Kidney (tissue), 14 donors: ENCODE data around the gene ANKRD31. TPM values are rescaled to one million over a fixed set of nuclear protein-coding genes. Genes with fewer than 3 reads are reported as not detected.
"Not testable (repeated sequence)": the region's sequence is repeated elsewhere in the genome, so short reads cannot be mapped to it uniquely, and the experiment has no call there.

Experiments used
- DNase-seq, 5 donors: peaks; one replicate each; pipeline ENCODE4 v3.0.0-alpha.2; 2013 to 2020
- FAIRE-seq: peaks from 2 replicates; lab custom pipeline; 2012; peaks lifted over from hg19 to GRCh38; lab: Jason Lieb, UNC
- H3K27ac ChIP-seq, 2 donors: one replicate each; pipeline ENCODE4 v1.7.0; 2013; ENCODE audit warnings: low read depth in 2 of 2, low read length in 2 of 2, inconsistent platforms in 1 of 2
- H3K27me3 ChIP-seq: one replicate; pipeline ENCODE4 v1.7.1; 2013; ENCODE audit warnings: low read length, inconsistent platforms; ENCODE audit not compliant: control insufficient read depth, insufficient read depth
- H3K36me3 ChIP-seq, 3 donors: one replicate each; pipeline versions ENCODE4 v1.7.0 to v1.7.1; 2013; ENCODE audit warnings: low read length in 3 of 3, control low read depth in 1 of 3, inconsistent platforms in 1 of 3; ENCODE audit not compliant: insufficient read depth in 3 of 3, control insufficient read depth in 2 of 3
- H3K4me1 ChIP-seq, 3 donors: one replicate each; pipeline versions ENCODE4 v1.7.0 to v1.7.1; 2013; ENCODE audit warnings: low read length in 3 of 3, inconsistent platforms in 1 of 3, low read depth in 1 of 3; ENCODE audit not compliant: control insufficient read depth in 2 of 3, insufficient read depth in 2 of 3
- H3K4me3 ChIP-seq, 3 donors: one replicate each; pipeline versions ENCODE4 v1.7.0 to v1.8.1; 2013; ENCODE audit warnings: low read length in 3 of 3, control low read depth in 1 of 3, inconsistent platforms in 1 of 3
- H3K9ac ChIP-seq, 3 donors: one replicate each; pipeline versions ENCODE4 v1.7.0 to v1.7.1; 2013; ENCODE audit warnings: low read length in 3 of 3, control low read depth in 1 of 3, inconsistent platforms in 1 of 3
- H3K9me3 ChIP-seq, 3 donors: one replicate each; pipeline versions ENCODE4 v1.7.0 to v1.7.1; 2013; ENCODE audit warnings: low read length in 3 of 3, control low read depth in 1 of 3, inconsistent platforms in 1 of 3; ENCODE audit not compliant: control insufficient read depth in 2 of 3, insufficient read depth in 1 of 3
- CTCF ChIP-seq: IDR thresholded peaks from 3 replicates; pipeline ENCODE4 v1.5.1; 2012; ENCODE audit warnings: mild to moderate bottlenecking, moderate library complexity, borderline replicate concordance; ENCODE audit not compliant: insufficient read depth; ENCODE audit errors: extremely low read depth
- intact Hi-C: fragments of 100-400 bp; cut with DNase I; formaldehyde crosslinking; loops from one replicate; pipeline ENCODE4 v1.11.1; 2022
- polyA plus RNA-seq: library from polyadenylated mRNA; stranded (reverse); fragments of 350-450 nt; fragmentation: Illumina TruSeq; extraction: RNeasy Lipid Tissue Mini Kit (QIAGEN cat#74804); gene quantifications from one replicate; pipeline ENCODE4 v1.2.3, GENCODE V29; 2014; ENCODE audit warnings: low read depth, low replicate concordance; ENCODE audit not compliant: insufficient read depth
- total RNA-seq: library from RNA; stranded (reverse); fragmentation: NEBNext Ultra II Directional; extraction: Animal tissue kit (Norgen Biotek cat#: 25700); gene quantifications from one replicate; pipeline ENCODE4 v1.2.1, GENCODE V29; 2021
- donor health status: control.
- donor health status: control.
- donor health status: control.
- donor health status: control.
- donor health status: control.
- donor health status: DM: yes; HTN: yes; CAD: no.
- donor health status: Normal renal cell carcinoma (clear cell type).

ANKRD31 gene
- total and polyA plus RNA-seq, 2 donors from 2014 or later, result 0.17 to 0.38 TPM

GRCh38 chr5:75192264-75192663 is 44.4 kb downstream of the ANKRD31 start:
- Histone ChIP-seq H3K4me1 (no peaks in the 10 kb centered on the region), H3K4me3 (no peak overlapping the region), H3K27ac (no peak overlapping the region), H3K27me3 (no peaks in the 10 kb centered on the region), H3K9ac (no peak overlapping the region), H3K9me3 (no peaks in the 10 kb centered on the region), H3K36me3 (no peaks in the 10 kb centered on the region)
- intact Hi-C loops, result no loop called here
- DNase-seq (no peak), FAIRE-seq (no peak)
- TF ChIP-seq CTCF, result no peak

DNA sequence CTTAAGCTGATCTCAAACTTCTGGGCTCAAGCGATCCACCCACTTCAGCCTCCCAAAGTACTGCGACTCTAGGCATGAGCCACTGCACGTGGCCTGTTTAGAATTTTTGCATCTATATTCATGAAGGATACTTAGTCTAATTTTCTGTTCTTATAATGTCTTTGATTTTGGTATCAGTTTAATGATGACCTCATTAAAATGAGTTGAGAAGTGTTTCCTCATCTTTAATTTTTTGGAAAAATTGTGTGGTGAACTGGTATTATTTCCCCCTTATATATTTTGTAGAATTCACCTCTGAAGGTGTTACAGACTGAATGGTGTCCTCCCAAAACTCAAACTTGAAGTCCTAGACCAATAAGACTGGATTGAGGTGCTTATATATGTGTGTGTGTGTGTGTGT is 46.5 kb downstream of the ANKRD31 start:
- no peaks in the 10 kb centered on the region for H3K27me3 ChIP-seq
- H3K4me3 ChIP-seq, result no peak overlapping the region
- H3K4me1 ChIP-seq, result no peaks in the 10 kb centered on the region
- H3K9me3 ChIP-seq, result no peaks in the 10 kb centered on the region
- H3K36me3 ChIP-seq, result no peaks in the 10 kb centered on the region
- no peak for FAIRE-seq
- no peak for TF ChIP-seq CTCF
- no peak for DNase-seq
- no peak overlapping the region for H3K27ac ChIP-seq
- no peak overlapping the region for H3K9ac ChIP-seq
- intact Hi-C loops, result no loop called here

DNA sequence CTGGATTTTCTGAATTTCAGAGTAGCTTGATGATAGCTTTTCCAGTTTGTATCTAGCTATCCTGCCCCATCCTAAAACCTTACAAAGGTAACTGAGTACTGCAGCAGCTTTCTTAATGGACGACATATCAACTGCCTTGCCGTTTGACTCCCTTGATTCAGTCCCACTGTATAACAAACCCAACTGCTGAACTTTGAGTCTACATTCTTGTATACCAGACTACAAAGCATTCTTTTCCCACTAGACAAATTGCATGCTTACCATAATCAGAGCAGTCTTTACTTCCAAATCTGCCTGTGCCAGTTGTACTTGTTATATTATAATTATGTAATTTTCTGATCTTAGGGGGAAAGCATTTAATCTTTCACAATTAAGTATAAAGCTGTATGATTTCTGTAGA is 47.3 kb downstream of the ANKRD31 start:
- Histone ChIP-seq H3K9ac (no peak overlapping the region), H3K4me3 (no peak overlapping the region), H3K27me3 (no peaks in the 10 kb centered on the region), H3K4me1 (no peaks in the 10 kb centered on the region), H3K27ac (no peak overlapping the region), H3K9me3 (no peaks in the 10 kb centered on the region), H3K36me3 (no peaks in the 10 kb centered on the region)
- FAIRE-seq (no peak), DNase-seq (no peak)
- intact Hi-C loops, result no loop called here
- TF ChIP-seq CTCF, result no peak

GRCh38 chr5:75185763-75186162 is 50.9 kb downstream of the ANKRD31 start:
- no peak for TF ChIP-seq CTCF
- Histone ChIP-seq H3K36me3 (no peaks in the 10 kb centered on the region), H3K9me3 (no peaks in the 10 kb centered on the region), H3K27ac (no peak overlapping the region), H3K27me3 (no peaks in the 10 kb centered on the region), H3K4me3 (no peak overlapping the region), H3K9ac (no peak overlapping the region), H3K4me1 (no peaks in the 10 kb centered on the region)
- no peak for FAIRE-seq
- intact Hi-C loops, result no loop called here
- DNase-seq, result no peak

DNA sequence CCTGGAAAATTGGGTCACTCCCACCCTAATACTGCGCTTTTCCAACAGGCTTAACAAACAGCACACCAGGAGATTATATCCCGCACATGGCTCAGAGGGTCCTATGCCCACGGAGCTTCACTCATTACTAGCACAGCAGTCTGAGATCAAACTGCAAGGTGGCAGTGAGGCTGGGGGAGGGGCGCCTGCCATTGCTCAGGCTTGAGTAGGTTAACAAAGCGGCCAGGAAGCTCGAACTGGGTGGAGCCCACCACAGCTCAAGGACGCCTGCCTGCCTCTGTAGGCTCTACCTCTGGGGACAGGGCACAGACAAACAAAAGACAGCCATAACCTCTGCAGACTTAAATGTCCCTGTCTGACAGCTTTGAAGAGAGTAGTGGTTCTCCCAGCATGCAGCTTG is 60.7 kb downstream of the ANKRD31 start:
- H3K9me3 ChIP-seq, H3K27me3 ChIP-seq, DNase-seq, intact Hi-C loops, H3K27ac ChIP-seq, FAIRE-seq, H3K36me3 ChIP-seq, H3K4me1 ChIP-seq, H3K4me3 ChIP-seq, H3K9ac ChIP-seq: not testable (repeated sequence)

GRCh38 chr5:75174872-75175271 is 61.8 kb downstream of the ANKRD31 start:
- intact Hi-C loops, H3K27me3 ChIP-seq, H3K36me3 ChIP-seq, H3K4me3 ChIP-seq, H3K9ac ChIP-seq, H3K9me3 ChIP-seq, FAIRE-seq, H3K4me1 ChIP-seq, H3K27ac ChIP-seq, DNase-seq: not testable (repeated sequence)
